ENCODE data around the gene KHDC4. TPM values are rescaled to one million over a fixed set of nuclear protein-coding genes. Genes with fewer than 3 reads are reported as not detected.

KHDC4 gene
- total and polyA plus RNA-seq, 10 of the 15 experiments (the other 5 are each of a cell fraction or from before 2014, with no cell fraction given) = 11.7 to 109 (median 41.9) TPM

DNA sequence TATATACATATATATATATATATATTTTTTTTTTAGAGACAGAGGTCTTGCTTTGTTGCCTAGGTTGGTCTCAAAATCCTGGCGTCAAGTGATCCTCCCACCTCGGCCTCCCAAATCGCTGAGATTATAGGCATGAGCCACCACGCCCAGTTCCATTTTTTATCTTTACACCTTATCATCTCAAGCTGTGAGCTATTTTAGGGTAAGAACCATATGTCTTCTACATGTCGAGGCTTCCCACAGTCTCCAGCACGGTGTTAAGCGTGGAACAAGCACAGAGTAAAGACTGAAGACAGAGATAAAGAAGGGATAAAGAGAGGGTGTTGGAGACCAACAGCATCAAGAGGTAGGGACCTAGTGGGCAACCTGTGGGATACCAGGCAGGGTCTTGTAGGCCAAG is 30.0 kb upstream of the KHDC4 start (continued):
- TF ChIP-seq, protein P1, sequence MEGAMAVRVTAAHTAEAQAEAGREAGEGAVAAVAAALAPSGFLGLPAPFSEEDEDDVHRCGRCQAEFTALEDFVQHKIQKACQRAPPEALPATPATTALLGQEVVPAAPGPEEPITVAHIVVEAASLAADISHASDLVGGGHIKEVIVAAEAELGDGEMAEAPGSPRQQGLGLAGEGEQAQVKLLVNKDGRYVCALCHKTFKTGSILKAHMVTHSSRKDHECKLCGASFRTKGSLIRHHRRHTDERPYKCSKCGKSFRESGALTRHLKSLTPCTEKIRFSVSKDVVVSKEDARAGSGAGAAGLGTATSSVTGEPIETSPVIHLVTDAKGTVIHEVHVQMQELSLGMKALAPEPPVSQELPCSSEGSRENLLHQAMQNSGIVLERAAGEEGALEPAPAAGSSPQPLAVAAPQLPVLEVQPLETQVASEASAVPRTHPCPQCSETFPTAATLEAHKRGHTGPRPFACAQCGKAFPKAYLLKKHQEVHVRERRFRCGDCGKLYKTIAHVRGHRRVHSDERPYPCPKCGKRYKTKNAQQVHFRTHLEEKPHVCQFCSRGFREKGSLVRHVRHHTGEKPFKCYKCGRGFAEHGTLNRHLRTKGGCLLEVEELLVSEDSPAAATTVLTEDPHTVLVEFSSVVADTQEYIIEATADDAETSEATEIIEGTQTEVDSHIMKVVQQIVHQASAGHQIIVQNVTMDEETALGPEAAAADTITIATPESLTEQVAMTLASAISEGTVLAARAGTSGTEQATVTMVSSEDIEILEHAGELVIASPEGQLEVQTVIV (IDR thresholded peaks at IDR 0.05; ENCODE audit: borderline replicate concordance, partially characterized antibody) = no peak
- TF ChIP-seq ETV6 (conservative IDR thresholded peaks at IDR 0.05 in 1 of 2, IDR thresholded peaks at IDR 0.05 in 1 of 2; ENCODE audit: borderline replicate concordance in 1 of 2, low read depth in 1 of 2) = no peak
- TF ChIP-seq, protein P2, sequence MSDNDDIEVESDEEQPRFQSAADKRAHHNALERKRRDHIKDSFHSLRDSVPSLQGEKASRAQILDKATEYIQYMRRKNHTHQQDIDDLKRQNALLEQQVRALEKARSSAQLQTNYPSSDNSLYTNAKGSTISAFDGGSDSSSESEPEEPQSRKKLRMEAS (IDR thresholded peaks at IDR 0.05; ENCODE audit: low read depth, low read length) = no peak

DNA sequence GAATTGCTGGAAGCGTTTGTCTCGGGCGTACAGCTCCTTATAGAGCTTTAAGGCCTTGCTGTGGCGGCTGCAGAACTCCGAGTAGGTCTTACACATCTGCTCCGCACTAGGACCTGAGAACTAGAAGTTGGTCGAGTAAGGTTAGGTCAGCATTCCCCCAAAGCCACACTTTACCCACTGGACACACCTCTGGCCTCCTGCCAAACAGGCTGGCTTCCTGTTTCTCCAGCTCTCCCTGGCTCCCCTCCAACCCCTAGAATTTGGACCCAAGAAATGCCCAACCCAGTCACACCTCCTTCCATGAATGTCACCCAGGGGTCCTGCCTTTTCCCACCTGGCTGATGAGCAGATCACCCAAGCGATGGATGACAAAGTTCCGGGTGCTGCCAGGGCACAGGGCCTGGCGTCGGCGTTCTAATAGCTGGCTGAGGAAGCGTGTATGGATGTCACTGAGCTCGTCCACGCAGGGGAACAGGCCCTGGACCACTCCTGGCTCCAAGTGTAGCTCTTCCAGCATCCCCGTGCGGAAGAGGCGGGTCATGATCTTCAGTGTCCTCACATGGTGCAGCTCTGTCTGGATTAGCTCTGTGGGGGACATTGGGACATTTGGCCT is 28.5 kb upstream of the KHDC4 start:
- H3K4me1 ChIP-seq (ENCODE audit: control insufficient read depth, insufficient read depth, low read length) = peaks cover 46% of the 10 kb centered on the region
- TF ChIP-seq CHD4 (IDR thresholded peaks at IDR 0.05) (no peak), FOS (IDR thresholded peaks at IDR 0.05; ENCODE audit: borderline replicate concordance, extremely low read depth, insufficient read length) (no peak), PML (IDR thresholded peaks at IDR 0.05; ENCODE audit: low read length) (no peak), KLF5 (IDR thresholded peaks at IDR 0.05; ENCODE audit: partially characterized antibody) (no peak), WRNIP1 (IDR thresholded peaks at IDR 0.05; ENCODE audit: borderline replicate concordance, low read depth, low read length) (no peak), MXI1 (IDR thresholded peaks at IDR 0.05; ENCODE audit: low read depth, low read length) (no peak)
- TF ChIP-seq, protein P3, sequence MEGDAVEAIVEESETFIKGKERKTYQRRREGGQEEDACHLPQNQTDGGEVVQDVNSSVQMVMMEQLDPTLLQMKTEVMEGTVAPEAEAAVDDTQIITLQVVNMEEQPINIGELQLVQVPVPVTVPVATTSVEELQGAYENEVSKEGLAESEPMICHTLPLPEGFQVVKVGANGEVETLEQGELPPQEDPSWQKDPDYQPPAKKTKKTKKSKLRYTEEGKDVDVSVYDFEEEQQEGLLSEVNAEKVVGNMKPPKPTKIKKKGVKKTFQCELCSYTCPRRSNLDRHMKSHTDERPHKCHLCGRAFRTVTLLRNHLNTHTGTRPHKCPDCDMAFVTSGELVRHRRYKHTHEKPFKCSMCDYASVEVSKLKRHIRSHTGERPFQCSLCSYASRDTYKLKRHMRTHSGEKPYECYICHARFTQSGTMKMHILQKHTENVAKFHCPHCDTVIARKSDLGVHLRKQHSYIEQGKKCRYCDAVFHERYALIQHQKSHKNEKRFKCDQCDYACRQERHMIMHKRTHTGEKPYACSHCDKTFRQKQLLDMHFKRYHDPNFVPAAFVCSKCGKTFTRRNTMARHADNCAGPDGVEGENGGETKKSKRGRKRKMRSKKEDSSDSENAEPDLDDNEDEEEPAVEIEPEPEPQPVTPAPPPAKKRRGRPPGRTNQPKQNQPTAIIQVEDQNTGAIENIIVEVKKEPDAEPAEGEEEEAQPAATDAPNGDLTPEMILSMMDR (IDR thresholded peaks at IDR 0.05 in 2 of 3, conservative IDR thresholded peaks at IDR 0.05 in 1 of 3; ENCODE audit: control insufficient read depth in 2 of 3, extremely low read depth in 1 of 3, insufficient read depth in 1 of 3, low read depth in 3 of 3, low read length in 3 of 3) = no peak
- TF ChIP-seq, protein P4, sequence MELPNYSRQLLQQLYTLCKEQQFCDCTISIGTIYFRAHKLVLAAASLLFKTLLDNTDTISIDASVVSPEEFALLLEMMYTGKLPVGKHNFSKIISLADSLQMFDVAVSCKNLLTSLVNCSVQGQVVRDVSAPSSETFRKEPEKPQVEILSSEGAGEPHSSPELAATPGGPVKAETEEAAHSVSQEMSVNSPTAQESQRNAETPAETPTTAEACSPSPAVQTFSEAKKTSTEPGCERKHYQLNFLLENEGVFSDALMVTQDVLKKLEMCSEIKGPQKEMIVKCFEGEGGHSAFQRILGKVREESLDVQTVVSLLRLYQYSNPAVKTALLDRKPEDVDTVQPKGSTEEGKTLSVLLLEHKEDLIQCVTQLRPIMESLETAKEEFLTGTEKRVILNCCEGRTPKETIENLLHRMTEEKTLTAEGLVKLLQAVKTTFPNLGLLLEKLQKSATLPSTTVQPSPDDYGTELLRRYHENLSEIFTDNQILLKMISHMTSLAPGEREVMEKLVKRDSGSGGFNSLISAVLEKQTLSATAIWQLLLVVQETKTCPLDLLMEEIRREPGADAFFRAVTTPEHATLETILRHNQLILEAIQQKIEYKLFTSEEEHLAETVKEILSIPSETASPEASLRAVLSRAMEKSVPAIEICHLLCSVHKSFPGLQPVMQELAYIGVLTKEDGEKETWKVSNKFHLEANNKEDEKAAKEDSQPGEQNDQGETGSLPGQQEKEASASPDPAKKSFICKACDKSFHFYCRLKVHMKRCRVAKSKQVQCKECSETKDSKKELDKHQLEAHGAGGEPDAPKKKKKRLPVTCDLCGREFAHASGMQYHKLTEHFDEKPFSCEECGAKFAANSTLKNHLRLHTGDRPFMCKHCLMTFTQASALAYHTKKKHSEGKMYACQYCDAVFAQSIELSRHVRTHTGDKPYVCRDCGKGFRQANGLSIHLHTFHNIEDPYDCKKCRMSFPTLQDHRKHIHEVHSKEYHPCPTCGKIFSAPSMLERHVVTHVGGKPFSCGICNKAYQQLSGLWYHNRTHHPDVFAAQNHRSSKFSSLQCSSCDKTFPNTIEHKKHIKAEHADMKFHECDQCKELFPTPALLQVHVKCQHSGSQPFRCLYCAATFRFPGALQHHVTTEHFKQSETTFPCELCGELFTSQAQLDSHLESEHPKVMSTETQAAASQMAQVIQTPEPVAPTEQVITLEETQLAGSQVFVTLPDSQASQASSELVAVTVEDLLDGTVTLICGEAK (IDR thresholded peaks at IDR 0.05; ENCODE audit: borderline replicate concordance) = no peak
- POLR2A ChIA-PET = interaction anchor here (0.5 to 8.4 kb wide), 6 partner anchors 15 to 44 kb away, joined by 3 to 180 read pairs (median 4); partner anchors contain the start of gene ARHGEF2
- intact Hi-C loops (cut with micrococcal nuclease; ENCODE audit: unreplicated experiment) (no loop called here), in situ Hi-C loops (cut with MboI) (no loop called here)
- H2AFZ ChIP-seq (ENCODE audit: control insufficient read depth, low read depth, low read length) = no peak overlapping the region
- peaks cover 8% of the 10 kb centered on the region for H4K20me1 ChIP-seq (ENCODE audit: control insufficient read depth, insufficient read depth)
- no peak overlapping the region for H3K9ac ChIP-seq (ENCODE audit: control insufficient read depth, insufficient read depth, low read length)
- SMC1A ChIA-PET (ENCODE audit: uncharacterized antibody, unreplicated experiment) = interaction anchor here (1.0 to 9.7 kb wide), 4 partner anchors 9 to 24 kb away, joined by 3 to 152 read pairs (median 5); partner anchors contain the start of gene ARHGEF2
- no peaks in the 10 kb centered on the region for H3K9me3 ChIP-seq (replicated peaks; ENCODE audit: control insufficient read depth, insufficient read depth, low read length)
- FAIRE-seq (no peak), ATAC-seq (no peak), DNase-seq (ENCODE audit: low read depth, low spot score) (no peak)
- no peak overlapping the region for H3K27ac ChIP-seq (ENCODE audit: control insufficient read depth, insufficient read depth)
- BruUV-seq (replicated peaks) = no TSS peak
- H3K36me3 ChIP-seq (ENCODE audit: control insufficient read depth in 2 of 2, insufficient read depth in 2 of 2, low read length in 1 of 2) = peaks cover 53 to 57% of the 10 kb centered on the region in 2 experiments
- 95% methylated on average over 18 of the region's 18 CpGs for WGBS (ENCODE audit: insufficient coverage, insufficient replicate concordance, low lambda C conversion rate, missing lambda C conversion rate)
- no peaks in the 10 kb centered on the region for H3K27me3 ChIP-seq (replicated peaks in 1 of 2; ENCODE audit: control insufficient read depth in 2 of 2, insufficient read depth in 2 of 2, low read length in 1 of 2)
- no peak overlapping the region for H3K4me3 ChIP-seq
- H3K4me2 ChIP-seq (ENCODE audit: control insufficient read depth, insufficient read depth) = no peak overlapping the region
- peaks cover 10% of the 10 kb centered on the region for H3K79me2 ChIP-seq (ENCODE audit: control insufficient read depth, insufficient read depth, low read length)
- CTCF ChIA-PET = interaction anchor here (0.6 to 2.5 kb wide), 4 partner anchors 14 to 118 kb away, joined by 3 to 8 read pairs (median 5); no protein-coding TSS in a partner anchor
- RAD21 ChIA-PET (ENCODE audit: unreplicated experiment) = interaction anchor here (0.9 to 7.5 kb wide), 3 partner anchors 13 to 25 kb away, joined by 3 to 72 read pairs (median 3); partner anchors contain the start of gene ARHGEF2
